Measurements from ENCODE around the gene MICAL3.

DNA sequence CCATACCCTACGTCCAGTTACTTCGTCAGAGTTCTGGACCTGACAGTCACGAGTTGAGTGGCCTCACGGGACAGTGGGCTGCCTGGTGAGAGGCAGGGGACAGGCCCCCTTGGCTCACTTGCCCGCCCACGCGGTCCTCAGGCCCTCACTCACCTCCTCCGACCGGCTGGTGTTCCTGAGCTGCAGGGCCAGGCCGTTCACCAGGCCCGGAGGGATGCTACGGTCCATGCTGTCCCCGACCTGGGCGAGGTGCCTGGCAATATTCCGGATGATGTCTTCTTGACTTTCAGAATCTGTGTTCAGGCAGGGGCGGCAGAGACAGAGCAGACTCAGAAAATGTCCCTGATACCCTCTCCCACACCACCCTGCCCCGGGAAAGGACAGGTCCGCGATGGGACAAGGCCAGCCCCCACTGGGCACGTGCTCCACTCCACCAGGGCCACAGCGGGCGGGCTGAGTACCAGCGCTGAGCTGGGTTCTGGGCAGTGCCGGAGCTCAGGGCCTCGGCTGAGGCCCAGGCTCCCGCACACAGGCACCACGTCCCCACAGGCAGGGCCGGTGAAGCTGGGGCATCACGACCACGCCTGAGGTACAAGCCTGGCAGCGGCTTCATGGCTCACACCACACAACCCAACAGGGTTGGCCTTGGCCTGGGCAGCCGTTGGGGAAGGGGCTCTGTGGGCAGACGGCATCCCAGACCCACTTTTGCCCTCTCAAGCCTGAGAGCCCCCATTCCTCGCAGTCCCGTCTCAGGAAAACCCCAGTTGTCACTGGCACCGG is 285.0 kb downstream of the MICAL3 start:
- no peak for TF ChIP-seq LEF1 (IDR thresholded peaks at IDR 0.05; ENCODE audit: borderline replicate concordance)
- TF ChIP-seq TARDBP (IDR thresholded peaks at IDR 0.05) = no peak
- TF ChIP-seq, protein P1, sequence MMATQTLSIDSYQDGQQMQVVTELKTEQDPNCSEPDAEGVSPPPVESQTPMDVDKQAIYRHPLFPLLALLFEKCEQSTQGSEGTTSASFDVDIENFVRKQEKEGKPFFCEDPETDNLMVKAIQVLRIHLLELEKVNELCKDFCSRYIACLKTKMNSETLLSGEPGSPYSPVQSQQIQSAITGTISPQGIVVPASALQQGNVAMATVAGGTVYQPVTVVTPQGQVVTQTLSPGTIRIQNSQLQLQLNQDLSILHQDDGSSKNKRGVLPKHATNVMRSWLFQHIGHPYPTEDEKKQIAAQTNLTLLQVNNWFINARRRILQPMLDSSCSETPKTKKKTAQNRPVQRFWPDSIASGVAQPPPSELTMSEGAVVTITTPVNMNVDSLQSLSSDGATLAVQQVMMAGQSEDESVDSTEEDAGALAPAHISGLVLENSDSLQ (IDR thresholded peaks at IDR 0.05) = no peak
